ENCODE measurements around the gene MRPL20. TPM values are rescaled to one million over a fixed set of nuclear protein-coding genes. Genes with fewer than 3 reads are reported as not detected.

Gene MRPL20
- total RNA-seq, 2 donors from 2014 or later = 143 to 174 TPM

- no peak for DNase-seq (ENCODE audit: low spot score)
- peaks cover 13% of the 10 kb centered on the region for H3K4me1 ChIP-seq (replicated peaks)
- H3K9me3 ChIP-seq = no peaks in the 10 kb centered on the region
- peak; percentile 74 to 91 (median 88) for TF ChIP-seq CTCF (IDR thresholded peaks at IDR 0.05)
- TF ChIP-seq POLR2AphosphoS5 (IDR thresholded peaks at IDR 0.05) = no peak
- no peak for TF ChIP-seq POLR2A (IDR thresholded peaks at IDR 0.05)
- intact Hi-C loops (cut with DNase I) = loop anchor here (5.0 kb wide), 1 partner anchor 34 kb away; the partner anchor contains the start of gene MRPL20
- H3K27me3 ChIP-seq (replicated peaks; ENCODE audit: insufficient read depth) = no peaks in the 10 kb centered on the region
- H3K36me3 ChIP-seq = no peaks in the 10 kb centered on the region
- WGBS = 28% methylated on average over 26 of the region's 29 CpGs
- H3K27ac ChIP-seq = peak overlapping the region in 1 of 2 donors; percentile 0
- no peak overlapping the region for H3K4me3 ChIP-seq
Observed at GRCh38 chr1:1441002-1441888, 34.2 kb upstream of the MRPL20 start.

GRCh38 chr1:1440262-1441001, 33.3 kb upstream of the MRPL20 start:
- H3K36me3 ChIP-seq = no peaks in the 10 kb centered on the region
- no peak for DNase-seq (ENCODE audit: low spot score)
- H3K9me3 ChIP-seq = no peaks in the 10 kb centered on the region
- TF ChIP-seq CTCF (IDR thresholded peaks at IDR 0.05) (no peak), POLR2A (IDR thresholded peaks at IDR 0.05) (no peak), POLR2AphosphoS5 (IDR thresholded peaks at IDR 0.05) (no peak)
- H3K4me3 ChIP-seq = no peak overlapping the region
- peak overlapping the region in 1 of 2 donors; percentile 0 for H3K27ac ChIP-seq
- H3K4me1 ChIP-seq (replicated peaks) = peaks cover 13% of the 10 kb centered on the region
- WGBS = 77% methylated on average over 25 of the region's 26 CpGs
- no peaks in the 10 kb centered on the region for H3K27me3 ChIP-seq (replicated peaks; ENCODE audit: insufficient read depth)
- intact Hi-C loops (cut with DNase I) = loop anchor here (5.0 kb wide), 1 partner anchor 33 kb away; the partner anchor contains the start of gene MRPL20

- Histone ChIP-seq H3K9me3 (no peaks in the 10 kb centered on the region), H3K36me3 (no peaks in the 10 kb centered on the region), H3K27me3 (replicated peaks; ENCODE audit: insufficient read depth) (no peaks in the 10 kb centered on the region), H3K4me1 (replicated peaks) (peaks cover 19% of the 10 kb centered on the region), H3K4me3 (no peak overlapping the region), H3K27ac (no peak overlapping the region)
- intact Hi-C loops (cut with DNase I) = loop anchor here (5.0 kb wide), 1 partner anchor 32 kb away; the partner anchor contains the start of gene MRPL20
- no peak for TF ChIP-seq POLR2A (IDR thresholded peaks at IDR 0.05)
- no peak for TF ChIP-seq POLR2AphosphoS5 (IDR thresholded peaks at IDR 0.05)
- TF ChIP-seq CTCF (IDR thresholded peaks at IDR 0.05) = no peak
- DNase-seq (ENCODE audit: low spot score) = no peak
- WGBS = 85% methylated on average over 56 of the region's 82 CpGs
Observed at GRCh38 chr1:1439546-1440261, 32.6 kb upstream of the MRPL20 start.

GRCh38 chr1:1438531-1439381, 31.7 kb upstream of the MRPL20 start:
- H3K27ac ChIP-seq = no peak overlapping the region
- H3K27me3 ChIP-seq (replicated peaks; ENCODE audit: insufficient read depth) = no peaks in the 10 kb centered on the region
- TF ChIP-seq POLR2A (IDR thresholded peaks at IDR 0.05) (no peak), POLR2AphosphoS5 (IDR thresholded peaks at IDR 0.05) (no peak), CTCF (IDR thresholded peaks at IDR 0.05) (no peak)
- H3K4me3 ChIP-seq = no peak overlapping the region
- no peaks in the 10 kb centered on the region for H3K36me3 ChIP-seq
- no peak for DNase-seq (ENCODE audit: low spot score)
- H3K9me3 ChIP-seq = no peaks in the 10 kb centered on the region
- intact Hi-C loops (cut with DNase I) = no loop called here
- peaks cover 29% of the 10 kb centered on the region for H3K4me1 ChIP-seq (replicated peaks)
- 89% methylated on average over 44 of the region's 45 CpGs for WGBS
